ENCODE data around the gene THAP4.
"Not testable (repeated sequence)": the region's sequence is repeated elsewhere in the genome, so short reads cannot be mapped to it uniquely, and the experiment has no call there.

Gene THAP4

DNA sequence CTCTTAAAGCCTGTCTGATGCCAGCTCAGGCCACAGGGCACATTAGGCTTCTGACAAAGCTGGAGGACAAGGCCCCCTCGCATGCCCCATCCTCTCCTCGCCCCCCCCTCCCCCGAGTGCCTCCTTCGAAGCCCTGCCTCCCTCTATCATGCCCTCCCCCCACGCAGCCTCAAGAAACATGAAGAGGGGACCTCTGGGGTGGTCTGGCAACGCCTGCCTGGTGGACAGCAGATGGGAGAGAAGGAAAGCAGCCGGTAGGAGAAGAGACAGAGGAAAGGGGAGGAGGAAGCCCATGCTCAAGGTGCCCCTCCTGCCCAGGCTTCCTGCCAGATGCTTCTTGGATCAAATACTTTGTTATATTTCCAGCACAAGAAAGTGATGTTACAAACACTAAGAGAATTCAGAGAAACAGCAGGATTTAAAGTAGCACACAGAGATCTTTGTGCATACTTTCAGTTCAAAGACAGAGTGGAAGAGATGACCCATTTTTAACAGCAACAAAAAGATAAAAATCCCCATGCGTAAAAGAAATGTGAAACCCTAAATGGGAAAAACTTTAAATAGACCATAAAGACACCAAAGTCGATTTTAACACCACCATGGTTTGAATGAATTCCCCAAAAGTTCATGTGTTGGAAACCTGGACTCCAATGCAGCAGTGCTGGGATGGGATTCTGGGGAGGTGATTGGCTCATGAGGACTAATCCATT lies 59.4 kb downstream of the THAP4 start:
- DNase-seq = no peak

DNA sequence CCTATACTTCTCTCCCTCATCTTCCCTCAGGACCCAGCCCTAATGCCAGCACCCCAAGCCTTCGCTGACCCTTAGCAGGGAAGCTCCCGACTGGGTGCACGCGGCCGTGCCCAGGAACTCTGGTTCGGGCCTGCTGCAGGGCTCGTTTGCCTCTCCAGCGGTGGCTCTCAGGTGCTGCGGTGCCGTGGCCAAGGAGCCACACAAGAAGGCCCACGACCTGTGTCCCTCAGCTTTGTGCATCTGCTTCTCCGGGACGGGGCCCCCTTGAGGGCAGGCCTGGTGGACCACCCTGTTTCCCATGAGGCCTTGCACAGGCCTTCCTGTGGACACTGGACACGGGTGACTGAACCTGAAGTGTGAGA lies 60.7 kb downstream of the THAP4 start:
- DNase-seq = no peak

DNA sequence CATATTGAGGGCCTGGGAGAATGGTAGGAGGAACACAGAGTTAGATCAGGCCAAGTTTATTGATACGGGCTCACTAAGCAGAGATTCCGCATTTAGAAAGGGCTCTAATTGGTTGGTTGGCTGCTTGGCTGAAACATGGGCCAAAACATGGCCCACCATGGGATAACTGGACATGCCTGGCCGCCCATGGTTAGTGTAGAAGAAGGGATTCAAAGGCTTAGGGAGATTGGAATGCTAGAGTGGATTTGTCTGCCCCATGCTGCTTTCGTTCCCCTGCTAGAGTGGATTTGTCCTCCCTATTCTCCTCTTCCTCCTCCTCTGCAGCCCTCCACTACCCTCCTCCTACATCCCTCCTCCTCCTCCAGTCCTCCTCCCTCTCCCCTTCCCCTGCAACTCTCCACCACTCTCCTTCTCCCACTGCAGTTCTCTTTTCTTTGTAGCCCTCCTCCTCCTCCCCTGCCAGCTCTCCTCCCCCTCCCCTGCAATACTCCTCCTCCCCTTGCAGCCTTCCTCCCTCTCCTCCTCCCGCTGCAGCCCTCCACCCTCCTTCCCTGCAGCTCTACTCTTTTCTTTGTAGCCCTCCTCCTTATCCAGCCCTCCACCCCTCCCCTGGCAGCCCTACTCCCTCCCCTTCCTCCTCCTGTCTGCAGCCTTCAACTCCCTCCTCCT lies 61.2 kb downstream of the THAP4 start:
- DNase-seq = no peak

DNA sequence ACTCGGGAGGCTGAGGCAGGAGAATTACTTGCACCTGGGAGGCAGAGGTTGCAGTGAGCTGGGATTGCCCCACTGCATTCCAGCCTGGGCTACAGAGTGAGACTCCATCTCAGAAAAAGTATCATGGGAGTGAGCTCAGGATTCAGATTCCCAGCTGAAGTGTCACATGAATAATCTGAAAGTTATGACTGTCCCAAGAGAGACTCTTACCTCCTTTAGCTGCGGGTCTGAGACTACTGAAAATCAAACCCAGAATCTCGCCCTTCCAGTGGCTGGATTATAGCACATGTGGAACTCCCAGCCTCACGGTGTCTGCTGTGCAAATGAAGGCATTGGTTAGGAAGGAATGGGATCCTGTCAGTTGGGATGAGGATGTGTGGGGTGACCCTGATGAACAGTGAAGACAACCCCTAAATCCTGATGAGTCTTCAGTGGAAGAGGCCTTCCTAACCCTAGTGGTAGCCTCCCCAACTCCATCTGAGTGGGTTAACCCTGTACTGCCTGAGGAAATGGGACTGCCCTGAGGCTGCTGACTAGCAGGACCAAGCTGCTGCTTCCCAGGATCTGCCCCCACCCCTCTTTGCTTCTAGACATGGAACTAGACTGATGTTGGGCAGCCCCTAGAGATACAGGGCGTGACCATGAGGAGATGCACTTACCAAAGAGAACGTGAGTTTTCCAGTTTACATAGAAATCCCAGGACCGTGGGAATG lies 61.9 kb downstream of the THAP4 start:
- no peak for DNase-seq

DNA sequence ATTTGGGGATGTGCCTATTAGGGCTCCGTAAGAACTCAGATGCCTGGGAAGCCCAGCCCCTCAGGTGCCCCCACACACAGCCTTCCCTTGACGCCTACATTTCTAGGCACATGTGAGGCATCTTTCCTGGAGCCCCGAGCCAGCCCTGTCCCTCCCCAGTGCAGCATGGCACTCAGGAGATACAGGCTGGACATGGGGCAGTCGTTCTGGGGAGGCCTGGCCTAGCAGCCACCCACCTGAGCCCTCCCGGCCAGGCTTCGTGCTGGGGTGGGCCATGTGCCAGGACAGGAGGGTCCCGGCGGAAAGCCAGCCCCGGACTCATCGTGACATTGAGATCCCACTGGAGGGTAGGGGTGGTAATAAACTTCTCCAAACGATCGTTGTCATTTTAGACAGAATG lies 63.2 kb downstream of the THAP4 start:
- DNase-seq = no peak

DNA sequence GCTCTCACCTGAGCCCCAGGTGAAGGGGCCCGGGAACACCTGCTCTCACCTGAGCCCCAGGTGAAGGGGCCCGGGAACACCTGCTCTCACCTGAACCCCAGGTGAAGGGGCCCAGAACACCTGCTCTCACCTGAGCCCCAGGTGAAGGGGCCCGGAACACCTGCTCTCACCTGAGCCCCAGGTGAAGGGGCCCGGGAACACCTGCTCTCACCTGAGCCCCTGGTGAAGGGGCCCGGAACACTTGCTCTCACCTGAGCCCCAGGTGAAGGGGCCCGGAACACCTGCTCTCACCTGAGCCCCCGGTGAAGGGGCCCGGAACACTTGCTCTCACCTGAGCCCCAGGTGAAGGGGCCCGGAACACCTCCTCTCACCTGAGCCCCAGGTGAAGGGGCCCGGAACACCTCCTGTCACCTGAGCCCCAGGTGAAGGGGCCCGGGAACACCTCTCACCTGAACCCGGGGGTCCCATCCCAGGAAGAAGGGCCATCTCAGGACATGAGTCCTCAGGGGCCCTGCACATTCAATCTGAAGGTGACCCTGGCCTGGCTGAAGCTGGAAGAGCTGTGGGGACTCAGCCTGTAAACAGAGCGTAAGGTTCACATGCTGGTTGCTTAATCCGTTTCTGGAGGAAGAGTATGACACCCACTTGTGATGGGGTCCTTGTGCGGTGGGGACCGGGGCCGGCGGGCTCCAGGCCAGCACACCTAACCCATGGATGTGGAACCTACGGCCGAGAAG lies 63.9 kb downstream of the THAP4 start:
- DNase-seq = not testable (repeated sequence)

DNA sequence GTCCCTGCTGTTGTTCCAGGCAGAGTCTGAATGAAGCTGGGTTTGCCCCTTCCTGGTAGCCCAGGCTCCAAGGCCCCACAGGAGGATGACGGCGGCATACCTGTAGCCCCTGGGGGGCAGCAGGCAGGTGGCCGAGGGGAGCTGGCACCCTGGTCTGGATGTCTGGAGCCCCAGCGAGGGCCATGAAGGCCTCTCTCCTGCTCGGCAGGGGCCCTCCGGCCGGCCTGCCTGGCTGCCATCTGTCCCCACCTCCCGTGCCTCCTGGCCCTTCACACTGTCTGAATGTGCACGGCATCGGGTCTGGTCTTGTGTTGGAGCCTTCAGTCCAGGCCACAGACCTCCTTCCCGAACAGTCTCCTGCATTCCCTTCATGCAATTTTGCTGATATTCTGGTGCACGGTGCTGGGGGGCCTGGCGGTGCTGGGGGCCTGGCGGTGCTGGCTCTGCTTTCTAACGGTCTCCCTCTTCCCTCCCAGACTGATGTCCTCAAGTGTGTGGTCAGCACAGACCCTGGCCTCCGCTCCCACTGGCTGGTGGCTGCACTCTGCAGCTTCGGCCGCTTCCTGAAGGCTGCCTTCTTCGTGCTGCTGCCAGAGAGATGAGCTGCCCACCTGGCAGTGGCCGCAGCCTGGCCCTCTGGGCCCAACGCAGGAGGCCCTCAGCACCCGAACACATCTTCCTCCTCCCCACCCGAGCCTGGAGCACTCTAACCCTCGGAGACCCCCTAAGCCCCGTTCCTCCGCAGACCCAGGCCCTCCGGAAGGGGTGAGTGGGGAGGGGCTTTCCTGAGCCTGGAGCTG lies 64.9 kb downstream of the THAP4 start:
- DNase-seq = no peak

DNA sequence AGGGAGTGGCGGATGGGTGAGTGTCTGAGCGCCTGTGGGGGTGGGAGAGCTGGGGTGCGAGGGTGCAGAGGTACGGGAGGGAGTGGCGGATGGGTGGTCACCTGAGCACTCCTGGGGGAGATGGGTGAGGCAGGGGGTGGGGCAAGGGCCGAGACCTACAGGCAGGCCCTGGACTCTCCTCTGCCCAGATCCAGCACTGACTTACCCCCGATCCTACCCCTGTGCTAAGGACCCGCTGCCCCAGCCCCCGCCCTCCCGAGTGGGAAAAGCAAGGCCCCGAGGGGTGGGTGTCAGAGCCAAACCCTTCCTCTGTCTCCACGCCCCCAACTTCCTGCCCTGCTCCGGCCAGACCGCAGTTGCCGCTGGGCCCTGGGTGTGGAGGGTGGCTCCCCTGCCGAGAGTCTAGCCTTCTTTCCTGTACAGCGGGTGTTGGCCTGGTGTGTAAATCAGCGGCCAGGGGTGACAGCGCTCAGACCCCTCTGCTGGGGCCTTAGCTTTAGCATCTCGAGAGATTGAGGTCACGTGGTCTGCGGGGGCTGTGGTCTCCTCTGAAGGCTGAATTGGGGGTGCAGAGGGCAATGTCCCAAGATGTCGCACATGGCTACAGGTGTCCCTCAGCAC lies 65.9 kb downstream of the THAP4 start:
- DNase-seq = no peak

DNA sequence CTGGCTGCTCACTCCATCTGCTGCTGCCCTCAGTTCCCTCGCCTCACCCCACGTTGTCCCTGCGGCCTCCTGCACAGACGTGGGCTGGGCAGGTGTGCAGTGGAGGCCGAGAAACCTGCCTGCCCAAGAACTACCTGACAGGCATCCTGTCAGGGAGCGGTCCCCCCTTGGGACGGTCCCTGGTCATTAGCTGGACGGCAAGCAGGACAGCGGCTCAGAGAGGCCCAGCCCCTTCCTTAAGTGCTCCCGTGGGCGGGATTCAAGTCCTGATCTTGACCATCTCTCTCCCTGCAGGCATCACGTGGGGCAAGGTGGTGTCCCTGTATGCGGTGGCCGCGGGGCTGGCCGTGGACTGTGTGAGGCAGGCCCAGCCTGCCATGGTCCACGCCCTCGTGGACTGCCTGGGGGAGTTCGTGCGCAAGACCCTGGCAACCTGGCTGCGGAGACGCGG lies 67.1 kb downstream of the THAP4 start:
- no peak for DNase-seq

DNA sequence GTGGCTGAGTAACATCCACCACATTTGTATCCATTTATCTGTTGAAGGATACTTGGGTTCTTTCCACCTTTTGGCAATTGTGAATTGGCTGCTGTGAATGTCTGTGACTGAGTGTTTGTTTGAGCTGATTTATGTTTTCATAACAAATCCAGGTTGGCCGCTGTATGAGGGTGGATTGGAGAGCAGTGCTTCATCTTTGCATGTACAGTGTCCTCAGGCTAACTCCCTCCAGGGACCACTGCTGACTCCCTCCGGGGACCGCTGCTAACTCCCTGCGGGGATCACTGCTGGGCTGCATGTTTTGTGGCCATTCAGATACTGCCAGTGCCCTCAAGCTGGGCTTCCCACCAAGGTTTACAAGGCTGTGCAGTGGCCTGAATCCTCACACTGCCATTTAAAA lies 68.2 kb downstream of the THAP4 start:
- no peak for DNase-seq

DNA sequence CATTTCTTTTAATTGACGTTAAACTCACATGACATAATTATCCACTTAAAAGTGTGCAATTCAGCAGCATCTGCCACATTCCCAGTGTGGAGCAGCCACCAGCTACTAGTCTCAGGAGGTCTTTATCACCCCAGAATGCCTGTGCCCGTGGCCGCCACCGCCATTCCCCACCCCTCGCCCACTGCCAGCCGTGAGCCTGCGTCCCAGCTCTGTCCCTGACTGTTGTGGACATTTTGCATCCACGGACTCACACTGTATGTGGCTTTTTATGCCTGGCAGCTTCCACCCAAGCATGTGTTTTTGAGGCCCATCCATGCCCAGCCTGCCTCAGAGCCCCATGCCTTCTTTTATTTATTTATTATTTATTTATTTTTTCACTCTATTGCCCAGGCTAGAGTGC lies 69.2 kb downstream of the THAP4 start:
- DNase-seq = no peak

DNA sequence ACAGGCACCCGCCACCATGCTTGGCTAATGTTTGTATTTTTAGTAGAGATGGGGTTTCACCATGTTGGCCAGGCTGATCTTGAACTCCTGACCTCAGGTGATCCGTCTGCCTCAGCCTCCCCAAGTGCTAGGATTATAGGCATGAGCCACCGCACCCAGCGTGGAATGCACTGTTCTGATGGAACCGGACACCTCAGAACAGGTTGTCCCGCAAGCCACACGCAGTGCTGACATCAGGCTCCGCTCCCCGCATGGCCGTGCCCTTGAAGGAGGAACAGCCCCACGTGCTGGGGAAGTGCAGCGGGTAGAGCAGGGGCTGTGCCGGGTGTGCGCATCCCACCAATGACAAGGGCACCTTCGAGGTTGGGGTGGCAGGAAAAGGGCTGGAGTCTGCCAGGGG lies 69.7 kb downstream of the THAP4 start:
- DNase-seq = not testable (repeated sequence)

DNA sequence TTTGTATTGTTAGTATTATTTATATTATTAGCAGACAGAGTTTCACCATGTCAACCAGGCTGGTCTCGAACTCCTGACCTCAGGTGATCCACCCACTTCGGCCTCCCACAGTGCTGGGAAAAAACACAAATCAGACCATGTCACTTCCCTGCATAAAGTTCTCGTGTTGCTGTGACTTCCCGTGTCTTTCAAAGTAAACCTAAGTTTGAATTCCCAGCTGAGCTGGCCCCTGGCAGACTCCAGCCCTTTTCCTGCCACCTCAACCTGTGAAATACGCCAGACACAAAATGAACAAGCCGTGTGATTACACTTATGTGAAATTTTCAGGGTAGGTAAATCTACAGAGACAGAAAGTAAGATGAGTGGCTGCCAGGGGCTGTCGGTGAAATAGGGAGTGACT lies 70.5 kb downstream of the THAP4 start:
- no peak for DNase-seq

DNA sequence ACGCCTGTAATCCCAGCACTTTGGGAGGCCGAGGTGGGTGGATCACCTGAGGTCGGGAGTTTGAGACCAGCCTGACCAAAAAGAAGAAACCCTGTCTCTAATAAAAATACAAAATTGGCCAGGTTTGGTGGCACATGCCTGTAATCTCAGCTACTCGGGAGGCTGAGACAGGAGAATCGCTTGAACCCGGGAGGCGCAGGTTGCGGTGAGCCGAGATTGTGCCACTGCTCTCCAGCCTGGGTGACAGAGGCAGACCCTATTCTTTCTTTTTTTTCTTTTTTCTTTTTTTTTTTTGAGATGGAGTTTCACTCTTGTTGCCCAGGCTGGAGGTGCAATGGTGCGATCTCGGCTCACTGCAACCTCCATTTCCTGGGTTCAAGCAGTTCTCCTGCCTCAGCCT lies 70.9 kb downstream of the THAP4 start:
- DNase-seq = not testable (repeated sequence)

DNA sequence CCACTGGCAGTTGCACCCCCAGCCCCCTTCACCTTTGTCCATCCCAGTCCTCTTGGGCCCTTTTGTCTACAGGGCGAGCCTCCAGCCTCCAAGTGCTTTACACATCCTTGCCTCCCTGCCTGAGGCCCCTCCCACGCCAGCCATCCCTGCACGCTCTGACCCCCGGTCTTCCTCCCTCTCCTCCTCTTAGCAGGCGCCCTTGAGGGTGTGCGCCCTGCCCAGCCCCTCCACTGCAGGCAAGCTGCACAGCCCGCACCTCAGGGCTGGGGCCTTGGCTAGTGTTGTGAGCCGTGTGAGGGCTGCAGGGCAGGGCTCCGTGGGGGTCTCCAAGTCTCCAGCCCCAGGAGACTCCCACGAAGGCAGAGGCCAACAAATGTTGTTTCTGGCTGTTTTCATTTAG lies 71.5 kb downstream of the THAP4 start:
- DNase-seq = no peak

DNA sequence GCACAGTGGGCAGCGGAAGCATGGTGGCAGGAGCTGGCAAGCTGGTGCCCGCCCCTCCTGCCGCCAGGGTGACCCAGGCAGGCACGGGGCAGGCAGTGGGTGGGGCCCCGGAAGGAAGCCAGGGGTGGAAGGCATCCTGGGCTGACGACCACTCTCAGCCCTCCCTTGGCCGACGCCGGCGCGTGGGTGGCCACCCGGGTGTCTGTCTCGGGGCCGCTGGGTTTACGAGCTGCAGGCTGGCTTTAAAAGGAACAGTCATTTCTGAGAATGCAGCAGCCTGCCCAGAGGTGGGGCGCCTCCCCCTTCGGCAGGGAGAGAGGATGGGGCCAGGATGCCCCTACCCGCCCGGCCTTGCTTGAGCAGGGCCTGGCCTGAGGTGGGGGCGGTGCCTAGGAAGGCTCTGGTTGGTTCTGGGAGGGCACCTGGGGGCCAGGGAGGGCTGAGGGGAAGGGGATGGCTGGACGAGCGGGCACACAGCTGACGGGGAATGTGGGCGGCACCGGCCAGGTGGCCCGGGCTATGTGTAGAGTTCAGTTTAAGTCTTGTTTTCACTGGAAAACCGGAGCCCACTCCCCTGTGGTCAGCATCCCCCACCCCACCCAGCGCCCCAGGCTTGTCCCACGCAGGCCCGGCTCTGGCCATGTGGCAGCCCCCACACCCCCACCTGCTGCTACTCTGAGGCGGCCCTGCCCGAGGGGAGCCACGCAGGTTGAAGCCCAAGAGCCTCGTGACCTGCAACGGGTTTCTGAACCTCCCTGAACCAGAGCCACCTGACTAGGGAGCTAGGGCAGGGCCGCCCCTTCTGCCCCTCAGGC lies 72.2 kb downstream of the THAP4 start:
- no peak for DNase-seq

DNA sequence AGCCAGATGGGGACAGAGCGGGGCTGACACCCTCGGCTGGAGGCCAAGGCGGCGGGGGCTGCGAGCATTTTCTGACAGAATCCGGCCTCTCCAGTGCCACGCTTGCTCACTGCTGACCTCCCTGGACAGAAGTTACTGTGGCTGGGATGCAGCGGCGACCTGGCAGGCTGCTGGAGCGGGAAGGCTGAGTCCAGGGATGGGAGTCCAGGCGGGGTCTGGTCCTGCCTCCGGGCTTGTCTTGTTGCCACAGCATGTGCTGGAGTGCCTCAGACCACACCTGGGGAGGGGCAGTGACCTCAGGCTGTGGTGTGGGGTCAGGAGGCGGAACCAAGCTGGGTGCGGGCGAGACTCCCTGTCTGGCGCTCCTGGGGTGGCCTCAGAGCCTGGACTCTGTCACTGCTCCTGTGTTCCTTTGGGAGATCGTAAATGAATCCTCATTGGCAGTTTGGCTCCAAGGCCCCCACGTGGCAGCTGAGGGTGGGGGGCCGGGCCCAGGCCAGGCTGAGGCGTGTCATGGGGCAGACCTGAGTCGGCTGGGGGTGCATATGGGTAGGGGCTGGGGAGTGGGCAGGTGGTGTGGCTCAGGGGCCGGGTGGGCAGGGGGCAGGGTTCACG lies 72.9 kb downstream of the THAP4 start:
- DNase-seq = no peak

DNA sequence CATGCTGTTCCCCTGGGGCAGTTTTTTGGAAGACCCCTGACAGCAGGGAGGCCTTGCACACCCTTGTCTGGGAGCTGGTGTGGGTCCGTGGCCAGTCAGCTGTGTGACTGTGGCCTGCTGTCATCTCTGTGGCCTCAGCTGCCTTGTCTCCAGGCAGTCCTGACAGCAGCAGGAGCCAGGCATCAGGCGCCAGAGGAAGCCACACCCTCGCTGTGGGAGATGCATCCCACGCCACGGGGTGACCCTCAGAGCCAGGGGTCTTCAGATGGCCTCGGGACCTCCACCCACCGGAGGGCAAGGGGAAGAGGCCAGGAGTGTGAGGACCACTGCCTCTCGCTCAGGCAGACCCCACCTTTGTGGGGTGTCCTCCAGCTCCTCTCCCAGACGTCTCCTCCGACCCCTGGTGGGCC lies 73.4 kb downstream of the THAP4 start:
- DNase-seq = no peak

DNA sequence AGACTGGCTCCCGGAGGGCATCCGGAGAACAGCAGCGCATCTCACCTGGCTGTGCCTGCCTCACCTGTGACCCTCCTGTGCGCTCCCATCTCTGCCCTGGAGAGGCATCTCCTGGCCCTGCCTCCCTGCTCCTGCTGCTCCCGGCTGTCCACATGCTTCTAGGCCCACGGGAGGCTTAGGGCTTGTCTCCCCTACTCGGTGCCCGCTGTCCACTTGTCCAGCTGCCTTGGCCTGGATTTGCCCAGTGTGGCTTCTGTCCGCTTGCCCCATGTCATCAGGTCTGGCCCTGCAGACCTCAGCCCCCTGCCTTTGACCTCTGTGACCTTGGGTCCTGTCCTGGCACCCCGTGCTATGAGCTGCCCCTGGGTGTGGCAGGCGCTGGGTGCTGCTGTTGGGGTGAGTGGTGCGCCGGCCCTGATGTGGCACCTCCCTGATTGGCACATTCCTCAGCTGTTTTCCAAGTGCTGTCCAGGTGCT lies 73.9 kb downstream of the THAP4 start:
- DNase-seq = no peak

DNA sequence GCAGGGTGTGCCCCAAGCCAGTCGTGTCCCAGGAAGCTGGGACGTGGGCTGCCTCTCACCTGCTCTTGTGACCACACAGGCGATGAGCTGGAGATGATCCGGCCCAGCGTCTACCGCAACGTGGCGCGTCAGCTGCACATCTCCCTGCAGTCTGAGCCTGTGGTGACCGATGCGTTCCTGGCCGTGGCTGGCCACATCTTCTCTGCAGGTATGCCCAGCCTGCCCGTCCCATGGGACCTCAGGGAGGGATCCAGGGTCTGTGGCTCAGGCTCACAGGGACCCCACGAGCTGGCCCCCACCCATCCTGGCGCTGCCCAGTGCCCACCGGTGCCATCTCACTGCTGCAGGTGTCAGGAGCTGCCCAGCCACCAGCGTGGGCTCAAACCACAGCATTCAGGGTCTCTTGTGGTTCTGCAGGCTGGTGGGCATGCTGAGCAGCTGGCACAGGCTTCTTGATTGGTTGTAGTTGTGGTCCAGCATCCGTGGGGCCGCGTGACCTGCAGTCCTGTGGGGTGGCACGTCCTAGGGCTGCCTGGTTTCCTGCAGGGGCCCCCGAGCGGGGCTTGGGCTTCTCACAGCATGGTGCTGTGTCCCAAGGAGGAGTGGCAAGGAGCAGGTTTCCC lies 74.6 kb downstream of the THAP4 start:
- no peak for DNase-seq
